Astrocyte (in vitro differentiated cells and primary cell): ENCODE measurements around the gene DNAH17.

Source experiments
- EZH2 ChIP-seq: IDR thresholded peaks from 2 replicates; pipeline ENCODE4 v1.6.1; 2012; ENCODE audit warnings: mild to moderate bottlenecking, low read length, inconsistent platforms; ENCODE audit not compliant: insufficient read depth
- TF ChIP-seq, protein P1 (sequence below): IDR thresholded peaks from 2 replicates; pipeline ENCODE4 v1.5.1; 2011; ENCODE audit warnings: low read depth, mild to moderate bottlenecking, inconsistent platforms, low read length, moderate library complexity; ENCODE audit not compliant: insufficient read depth

DNA sequence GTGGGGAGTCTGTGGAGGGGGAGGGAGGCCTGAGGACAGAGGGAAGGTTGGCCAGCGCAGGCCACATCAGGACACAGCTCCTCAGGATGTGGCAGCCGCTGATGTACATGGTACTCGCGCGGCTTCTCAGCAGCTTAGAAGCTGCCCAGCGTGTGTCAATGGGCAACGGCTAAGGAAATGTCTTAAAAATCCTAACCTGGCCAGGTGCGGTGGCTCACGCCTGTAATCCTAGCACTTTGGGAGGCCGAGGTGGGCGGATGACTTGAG lies 145.6 kb downstream of the DNAH17 start:
- TF ChIP-seq, protein P1, sequence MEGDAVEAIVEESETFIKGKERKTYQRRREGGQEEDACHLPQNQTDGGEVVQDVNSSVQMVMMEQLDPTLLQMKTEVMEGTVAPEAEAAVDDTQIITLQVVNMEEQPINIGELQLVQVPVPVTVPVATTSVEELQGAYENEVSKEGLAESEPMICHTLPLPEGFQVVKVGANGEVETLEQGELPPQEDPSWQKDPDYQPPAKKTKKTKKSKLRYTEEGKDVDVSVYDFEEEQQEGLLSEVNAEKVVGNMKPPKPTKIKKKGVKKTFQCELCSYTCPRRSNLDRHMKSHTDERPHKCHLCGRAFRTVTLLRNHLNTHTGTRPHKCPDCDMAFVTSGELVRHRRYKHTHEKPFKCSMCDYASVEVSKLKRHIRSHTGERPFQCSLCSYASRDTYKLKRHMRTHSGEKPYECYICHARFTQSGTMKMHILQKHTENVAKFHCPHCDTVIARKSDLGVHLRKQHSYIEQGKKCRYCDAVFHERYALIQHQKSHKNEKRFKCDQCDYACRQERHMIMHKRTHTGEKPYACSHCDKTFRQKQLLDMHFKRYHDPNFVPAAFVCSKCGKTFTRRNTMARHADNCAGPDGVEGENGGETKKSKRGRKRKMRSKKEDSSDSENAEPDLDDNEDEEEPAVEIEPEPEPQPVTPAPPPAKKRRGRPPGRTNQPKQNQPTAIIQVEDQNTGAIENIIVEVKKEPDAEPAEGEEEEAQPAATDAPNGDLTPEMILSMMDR, result no peak
- TF ChIP-seq EZH2, result no peak
